Hematopoietic multipotent progenitor cell treated with erythropoietin and hydrocortisone succinate and interleukin-3 and kit ligand, for 17 days (in vitro differentiated cells): ENCODE results near the gene ATP2C1.
A peak's percentile ranks its signal among the peaks of the same experiment; 100 is the strongest.
"Not testable (repeated sequence)": the region's sequence is repeated elsewhere in the genome, so short reads cannot be mapped to it uniquely, and the experiment has no call there.

Experiments used
- DNase-seq: peaks from one replicate; pipeline ENCODE4 v3.0.0-alpha.2; 2015; ENCODE audit warnings: low spot score

Gene ATP2C1

DNA sequence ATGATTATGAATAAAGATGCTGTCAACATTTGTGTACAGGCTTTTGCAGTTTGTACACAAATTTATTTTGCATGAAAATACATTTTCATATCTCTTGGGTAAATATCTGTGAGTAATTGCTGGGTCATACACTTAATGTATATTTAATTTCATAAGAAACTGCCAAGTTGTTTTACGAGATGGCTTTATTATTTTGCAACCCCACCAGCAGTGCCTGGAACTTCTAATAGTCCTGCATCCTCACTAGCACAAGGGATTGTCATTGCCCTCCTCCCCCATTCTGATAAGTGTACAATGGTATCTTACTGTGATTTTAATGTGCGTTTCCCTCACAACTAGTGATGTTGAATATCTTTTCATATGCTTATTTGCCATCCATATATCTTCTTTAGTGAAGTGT lies 87.6 kb downstream of the ATP2C1 start:
- DNase-seq, result no peak

DNA sequence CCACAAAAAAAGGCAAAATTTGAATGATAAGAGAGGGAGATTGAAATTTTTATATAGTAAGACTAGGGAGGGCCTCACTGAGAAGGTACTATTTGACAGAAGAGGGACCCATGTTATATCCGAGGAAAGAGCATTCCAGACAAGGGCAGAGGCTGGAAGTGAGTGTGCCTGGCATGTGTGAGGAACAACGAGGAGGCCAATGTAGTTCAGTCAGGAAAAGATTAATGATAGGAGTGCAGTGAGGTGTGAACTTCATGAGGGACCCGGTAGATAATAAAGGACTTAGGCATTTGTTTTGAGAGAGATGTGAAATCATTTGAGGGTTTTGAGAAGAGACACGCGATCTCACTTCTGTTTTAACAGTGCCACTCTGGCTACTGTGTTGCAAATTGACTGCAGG lies 96.4 kb downstream of the ATP2C1 start:
- DNase-seq, result no peak

DNA sequence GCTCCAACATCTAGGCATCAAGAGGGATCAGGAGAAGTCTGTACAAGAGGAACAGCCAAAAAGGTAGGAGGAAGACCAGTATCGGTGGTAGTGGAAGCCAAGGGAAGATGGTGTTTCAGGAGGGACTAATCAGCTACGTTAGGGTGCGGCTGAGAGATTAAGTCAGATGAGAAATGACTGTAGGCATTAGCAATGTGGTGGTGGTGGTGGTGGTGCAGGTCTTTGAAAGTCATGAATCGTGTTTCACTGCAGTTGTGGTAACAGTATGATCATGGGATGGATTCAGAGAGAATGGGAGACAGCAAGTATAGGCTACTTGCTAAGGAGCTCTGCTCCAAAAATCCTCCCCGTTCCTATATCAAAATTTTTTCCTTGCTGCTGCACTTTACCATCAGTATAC lies 97.2 kb downstream of the ATP2C1 start:
- no peak for DNase-seq

DNA sequence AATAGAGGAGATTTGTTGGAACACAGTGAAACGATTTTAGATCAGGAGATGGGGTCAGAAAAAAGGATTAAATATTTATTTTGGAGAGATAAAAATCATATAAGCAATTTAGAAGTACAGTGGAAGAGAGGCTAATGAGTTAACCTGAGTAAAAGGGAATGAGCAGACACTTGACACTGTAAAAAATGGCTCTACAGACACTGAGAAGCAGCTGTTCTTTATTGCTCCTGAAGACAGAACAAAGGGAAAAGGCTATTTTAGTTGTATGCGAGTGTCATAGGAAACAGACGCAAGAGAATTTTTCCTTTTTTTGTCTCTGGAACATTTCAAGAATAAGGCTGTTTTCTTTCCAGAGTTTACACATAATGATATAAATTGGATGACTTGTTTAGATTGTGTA lies 98.5 kb downstream of the ATP2C1 start:
- no peak for DNase-seq

DNA sequence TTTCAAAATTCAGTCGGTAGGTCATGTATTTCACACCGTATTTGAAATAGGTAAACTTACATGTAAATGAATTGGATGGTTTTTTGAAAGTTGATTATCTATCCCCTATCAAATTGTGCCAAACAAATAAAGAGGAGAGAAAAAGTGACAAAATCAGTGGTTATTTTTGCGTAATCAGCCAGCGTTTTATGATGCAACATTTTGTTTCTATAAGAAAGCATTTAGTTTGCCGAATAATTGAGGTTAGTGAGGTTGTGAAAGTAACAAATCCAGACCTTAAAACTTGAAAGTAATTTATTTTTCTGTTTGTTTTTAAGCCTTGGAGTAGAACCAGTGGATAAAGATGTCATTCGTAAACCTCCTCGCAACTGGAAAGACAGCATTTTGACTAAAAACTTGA lies 103.4 kb downstream of the ATP2C1 start:
- no peak for DNase-seq

DNA sequence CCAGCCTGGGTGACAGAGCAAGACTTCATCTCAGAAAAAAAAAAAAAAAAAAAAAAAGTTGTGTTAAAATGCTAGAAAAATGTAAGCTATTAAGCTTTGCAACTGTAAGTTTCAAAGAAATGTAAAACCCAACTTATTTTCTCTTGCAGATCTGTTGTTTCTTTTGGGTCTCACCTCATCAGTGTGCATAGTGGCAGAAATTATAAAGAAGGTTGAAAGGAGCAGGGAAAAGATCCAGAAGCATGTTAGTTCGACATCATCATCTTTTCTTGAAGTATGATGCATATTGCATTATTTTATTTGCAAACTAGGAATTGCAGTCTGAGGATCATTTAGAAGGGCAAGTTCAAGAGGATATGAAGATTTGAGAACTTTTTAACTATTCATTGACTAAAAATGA lies 107.2 kb downstream of the ATP2C1 start:
- no peak for DNase-seq

DNA sequence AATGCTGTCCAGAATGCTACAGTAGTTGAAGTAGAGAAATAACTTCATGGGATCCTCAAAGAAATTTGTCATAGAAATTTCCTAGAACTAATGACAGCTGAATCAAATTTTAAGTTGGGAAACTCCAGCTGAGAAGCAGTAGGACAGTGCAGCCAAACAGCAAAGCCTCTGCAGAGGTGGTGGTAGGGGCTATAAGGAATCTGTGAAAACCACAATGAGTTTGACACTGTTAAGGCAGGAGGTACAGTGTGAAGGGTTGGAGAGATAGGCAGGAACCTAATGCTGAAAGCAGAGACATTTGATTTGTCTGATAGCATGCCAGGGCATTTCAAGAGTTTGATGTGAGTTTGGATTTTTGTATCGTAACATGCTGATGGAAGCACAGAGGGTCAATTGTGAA lies 110.7 kb downstream of the ATP2C1 start:
- no peak for DNase-seq

DNA sequence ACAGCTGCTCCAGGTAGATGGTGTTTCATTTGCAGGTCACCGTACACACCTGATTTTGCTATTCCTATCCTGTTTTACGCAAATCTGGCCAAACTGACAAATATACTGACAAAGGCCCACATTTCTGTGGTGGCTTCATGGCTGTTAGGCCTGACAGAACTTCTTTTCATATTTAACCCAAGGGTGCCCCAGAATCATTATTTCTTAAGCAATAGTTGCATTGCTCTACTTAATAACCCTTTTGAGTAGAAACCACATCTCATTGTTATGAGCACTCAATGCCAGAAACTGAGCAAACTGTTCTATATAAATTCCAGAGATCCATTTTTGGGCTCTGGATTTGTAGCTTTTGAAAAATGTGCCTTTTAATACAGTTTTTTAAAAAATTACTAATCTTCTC lies 113.4 kb downstream of the ATP2C1 start:
- no peak for DNase-seq

DNA sequence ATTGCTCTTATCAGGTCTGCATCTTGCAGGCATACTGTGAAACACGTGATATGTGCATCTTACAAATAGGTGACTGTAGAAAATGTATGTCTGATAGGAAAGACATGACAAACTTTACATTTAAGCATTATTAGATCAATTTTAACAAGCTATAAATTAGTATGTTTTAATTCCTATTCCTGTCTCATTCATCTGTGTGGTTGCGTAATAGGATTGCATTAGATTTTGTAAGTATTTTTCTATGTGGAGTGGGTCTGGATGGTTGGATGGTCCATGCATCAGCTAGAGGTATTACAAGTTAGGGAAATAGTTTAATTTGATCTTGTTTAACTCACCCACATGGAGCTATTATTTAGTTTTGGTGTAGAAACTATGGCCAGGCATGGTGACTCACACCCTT lies 113.9 kb downstream of the ATP2C1 start:
- DNase-seq, result no peak

DNA sequence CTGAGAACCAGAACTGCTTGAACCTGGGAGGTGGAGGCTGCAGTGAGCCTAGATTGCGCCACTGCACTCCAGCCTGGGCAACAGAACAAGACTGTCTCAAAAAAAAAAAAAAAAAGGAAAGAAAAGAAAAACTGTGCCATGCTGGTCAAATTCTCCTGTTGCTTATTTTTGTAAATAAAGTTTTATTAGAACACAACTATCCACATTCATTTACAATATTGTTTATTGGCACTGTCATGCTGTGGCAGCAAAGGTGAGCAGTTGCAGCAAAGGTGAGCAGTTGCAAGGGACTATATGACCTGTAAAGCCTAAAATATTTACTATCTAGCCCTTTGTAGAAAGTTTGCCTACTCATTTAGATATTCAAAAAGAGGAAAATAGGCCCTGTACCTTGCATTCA lies 114.4 kb downstream of the ATP2C1 start:
- DNase-seq, result no peak

DNA sequence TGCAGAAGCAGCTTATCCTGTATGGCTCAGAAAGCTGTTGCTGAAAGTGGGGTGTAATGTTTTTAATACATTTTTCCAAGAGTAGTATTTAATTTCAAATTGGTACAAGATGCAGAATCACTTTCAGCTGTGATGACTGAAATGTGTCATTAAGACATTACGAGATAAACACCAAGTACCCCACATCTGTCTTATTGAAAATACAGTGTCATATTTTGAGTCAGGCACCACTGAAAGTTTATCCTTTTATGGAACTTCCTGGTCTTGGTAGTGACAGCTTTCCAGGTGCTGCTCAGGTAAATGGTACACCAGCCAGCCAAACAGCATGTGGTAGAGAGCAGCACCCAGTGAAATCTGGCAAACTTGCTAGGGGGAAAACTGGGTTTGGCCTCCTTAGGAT lies 115.8 kb downstream of the ATP2C1 start:
- DNase-seq, result no peak

DNA sequence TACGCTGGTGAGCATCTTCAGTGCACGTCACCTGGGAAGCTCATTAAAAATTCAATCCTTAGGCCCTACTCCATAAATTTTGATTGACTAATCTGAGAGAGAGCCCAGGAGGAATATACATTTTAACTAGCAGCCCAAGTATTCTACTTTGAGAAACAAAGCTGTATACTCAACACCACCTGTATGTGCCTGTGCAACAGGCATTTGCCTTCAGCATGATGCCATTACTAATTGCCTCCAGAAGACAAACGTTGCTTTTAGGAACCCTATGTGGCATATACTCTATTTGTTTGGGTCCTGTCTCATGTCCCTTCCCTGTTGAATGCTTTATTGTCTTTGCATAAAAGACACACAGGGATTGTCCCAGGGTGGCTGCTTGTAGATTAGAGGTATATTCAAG lies 125.1 kb downstream of the ATP2C1 start:
- DNase-seq, result no peak

DNA sequence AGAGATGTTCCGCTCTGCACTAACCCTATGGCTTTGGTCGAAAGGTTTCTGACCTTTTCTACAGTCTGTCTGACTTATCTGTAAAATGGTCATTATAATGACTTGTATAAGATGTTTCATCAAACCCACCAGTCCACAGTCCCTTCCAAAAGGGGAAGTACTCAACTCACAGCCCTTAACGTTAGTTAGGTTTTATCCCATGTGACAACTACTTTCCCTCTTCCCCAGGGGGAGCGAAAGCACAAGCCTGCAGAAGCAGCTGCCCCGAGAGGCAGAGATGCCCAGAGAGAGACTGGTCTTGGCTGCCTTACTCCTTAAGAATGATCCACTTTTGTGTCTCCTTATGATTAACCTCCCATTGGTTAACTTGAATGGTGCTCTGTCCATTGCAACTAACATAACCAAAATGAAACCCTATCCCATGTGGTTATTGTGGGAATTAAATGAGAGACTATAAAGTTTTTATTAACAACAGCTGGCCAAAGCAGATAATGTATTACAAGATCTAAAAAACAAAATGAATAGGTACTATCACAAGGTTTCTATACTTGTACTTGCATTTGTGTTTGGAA lies 126.3 kb downstream of the ATP2C1 start:
- DNase-seq, result no peak

DNA sequence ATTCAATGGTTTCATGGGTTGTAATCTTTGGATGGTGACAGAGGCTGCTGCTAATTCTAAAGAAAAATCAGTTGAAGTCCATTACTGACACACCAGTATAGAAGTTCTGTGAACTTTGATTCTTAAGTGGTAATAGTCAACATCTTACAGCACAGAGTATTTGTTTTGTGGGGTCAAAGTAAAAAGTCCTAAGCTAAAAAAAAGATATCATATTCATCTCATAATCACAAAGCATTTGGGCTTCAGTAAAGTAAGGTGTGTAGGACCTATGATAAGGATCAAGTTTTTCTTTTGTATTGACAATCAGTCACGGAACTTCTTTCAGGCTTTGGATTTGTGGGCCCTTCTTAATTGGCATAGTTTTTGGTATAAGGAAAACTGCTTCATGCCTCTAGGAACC lies 131.7 kb downstream of the ATP2C1 start:
- DNase-seq, result no peak

DNA sequence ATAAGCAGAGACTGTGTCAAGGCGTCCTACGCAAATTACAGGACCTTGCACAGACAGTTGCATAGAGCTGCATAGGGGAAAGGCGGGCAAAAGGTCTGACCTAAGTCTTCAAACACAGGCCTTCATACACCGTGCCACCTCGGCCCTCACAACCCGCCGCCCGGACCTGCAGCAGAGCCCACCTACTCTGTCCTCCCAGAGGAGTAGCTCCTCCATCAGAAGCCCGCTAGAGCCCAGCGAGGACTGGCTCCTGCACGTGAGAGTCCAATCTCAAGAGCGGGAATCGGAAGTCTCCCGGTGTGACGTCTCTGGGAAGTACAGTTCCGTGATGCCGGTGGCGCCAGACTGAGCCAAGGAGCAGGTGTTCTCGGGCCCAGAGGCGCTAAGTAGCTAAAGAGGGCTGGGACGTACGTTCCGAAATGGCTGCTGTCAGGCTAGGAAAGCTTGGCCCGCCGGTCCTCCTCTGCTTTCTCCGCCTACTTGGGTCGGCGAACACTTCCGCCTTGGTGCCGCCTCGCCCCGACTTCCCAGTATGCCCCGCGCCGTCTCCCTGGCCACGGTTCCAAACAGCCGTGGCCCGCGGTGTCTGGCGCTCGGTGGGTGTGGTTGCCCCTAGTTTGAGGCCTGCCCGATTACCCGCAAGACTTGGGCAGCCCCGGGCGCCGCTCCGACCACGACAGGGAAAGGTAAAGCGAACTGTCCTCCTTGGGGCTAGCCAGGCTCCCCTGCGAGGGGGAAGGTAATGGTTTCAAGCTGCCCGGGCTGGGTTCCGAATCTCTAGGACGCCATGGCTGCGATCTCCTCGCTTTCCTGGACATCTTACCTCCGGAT lies 132.7 kb downstream of the ATP2C1 start, which contains the start of the genes ASTE1 and NEK11:
Gene ASTE1 (minus strand): TSS at position 505 of the 831 bp plus-strand sequence. CDS start 1,519 bp downstream, outside the sequence.
Gene NEK11 (plus strand): TSS at position 557 of the 831 bp plus-strand sequence. CDS start 2,832 bp downstream, outside the sequence.
- peak; percentile 89 for DNase-seq

DNA sequence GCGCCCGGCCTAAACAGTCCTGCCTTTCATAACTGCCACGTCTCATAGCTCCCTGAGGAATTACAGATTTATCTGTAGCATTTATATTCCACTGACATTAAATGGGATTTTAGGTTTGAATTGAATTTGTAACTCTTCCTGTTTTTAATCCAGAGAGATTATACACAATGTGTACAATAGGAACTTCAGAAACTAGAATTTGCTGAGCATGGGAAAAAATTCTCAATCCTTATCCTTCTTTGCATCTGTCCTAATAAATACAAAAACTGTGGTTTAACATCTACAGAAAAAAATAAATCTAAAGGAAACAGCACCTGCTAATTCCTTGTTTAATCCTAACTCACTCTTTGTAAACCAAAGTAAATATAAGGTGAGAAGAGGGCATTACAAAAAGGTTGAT lies 135.0 kb downstream of the ATP2C1 start:
- DNase-seq, result no peak

DNA sequence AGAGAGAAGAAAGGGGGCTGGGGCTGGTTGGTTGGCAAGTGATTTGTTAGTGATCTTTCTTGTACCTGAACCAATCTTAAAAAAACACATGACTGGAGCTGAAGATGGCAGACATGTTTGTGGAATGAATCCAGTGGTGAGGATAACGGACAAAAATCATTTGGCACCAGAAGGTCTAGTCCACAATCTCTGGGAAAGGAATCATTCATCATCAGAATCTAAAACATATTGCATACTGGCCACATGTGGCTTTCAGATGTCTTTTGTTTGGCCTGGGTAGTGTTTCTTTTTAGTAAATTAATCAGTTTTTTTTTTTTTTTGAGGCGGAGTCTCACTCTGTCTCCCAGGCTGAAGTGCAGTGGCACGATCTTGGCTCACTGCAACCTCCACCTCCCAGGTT lies 137.8 kb downstream of the ATP2C1 start:
- no peak for DNase-seq

DNA sequence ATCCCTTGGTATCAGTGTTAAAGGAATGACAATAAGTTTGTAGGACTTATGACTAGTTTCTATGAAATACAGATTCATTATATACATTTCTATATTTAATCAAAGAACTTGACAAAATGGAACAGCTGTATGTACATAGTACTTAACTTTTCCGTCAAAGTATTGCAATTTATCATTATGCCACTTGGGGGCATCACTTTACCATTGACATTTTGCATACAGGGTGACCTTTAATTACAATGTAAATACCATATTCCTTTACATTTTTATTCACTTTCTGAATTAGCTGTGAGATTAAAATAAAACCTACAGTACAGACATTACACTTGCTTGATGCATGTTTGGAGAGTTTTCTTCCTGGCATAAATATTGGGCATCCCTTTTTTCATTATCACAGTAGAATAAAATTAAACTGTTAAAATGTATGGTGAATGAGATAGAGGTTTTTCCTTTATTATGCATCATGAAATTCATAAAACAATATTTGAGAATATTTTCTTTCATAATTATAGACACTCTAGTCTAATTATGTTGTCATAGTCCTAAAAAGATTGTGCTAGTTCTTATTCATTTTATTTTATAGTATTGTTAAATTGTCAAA lies 139.7 kb downstream of the ATP2C1 start:
- DNase-seq, result peak; percentile 62

DNA sequence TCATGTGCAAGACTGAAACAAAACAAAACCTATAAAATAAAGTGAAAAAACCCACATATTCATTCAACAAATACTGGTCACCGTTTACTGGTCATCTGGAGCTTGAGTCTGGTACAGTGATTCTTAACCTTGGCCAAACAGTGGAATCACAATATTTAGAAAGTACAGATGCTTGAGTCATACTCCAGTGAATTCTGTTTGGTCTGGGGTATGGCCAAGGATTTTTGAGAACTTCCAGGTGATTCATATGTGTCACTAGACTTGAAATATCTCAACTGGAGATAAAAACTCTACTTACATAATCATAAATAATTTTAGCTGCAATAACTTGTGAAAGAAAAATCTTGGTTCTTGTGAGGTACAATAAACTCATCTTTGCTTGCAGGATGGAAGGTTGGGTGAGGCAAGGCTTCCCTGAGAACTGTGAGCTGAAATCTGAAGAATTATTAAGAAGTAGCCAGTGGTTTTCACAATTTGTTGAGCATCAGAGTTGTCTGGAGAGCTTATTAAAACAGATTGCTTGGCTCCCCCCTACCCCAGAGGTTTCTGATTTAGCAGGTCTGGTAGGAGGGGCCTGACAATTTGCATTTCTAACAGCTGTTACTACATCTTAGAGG lies 142.4 kb downstream of the ATP2C1 start:
- no peak for DNase-seq

DNA sequence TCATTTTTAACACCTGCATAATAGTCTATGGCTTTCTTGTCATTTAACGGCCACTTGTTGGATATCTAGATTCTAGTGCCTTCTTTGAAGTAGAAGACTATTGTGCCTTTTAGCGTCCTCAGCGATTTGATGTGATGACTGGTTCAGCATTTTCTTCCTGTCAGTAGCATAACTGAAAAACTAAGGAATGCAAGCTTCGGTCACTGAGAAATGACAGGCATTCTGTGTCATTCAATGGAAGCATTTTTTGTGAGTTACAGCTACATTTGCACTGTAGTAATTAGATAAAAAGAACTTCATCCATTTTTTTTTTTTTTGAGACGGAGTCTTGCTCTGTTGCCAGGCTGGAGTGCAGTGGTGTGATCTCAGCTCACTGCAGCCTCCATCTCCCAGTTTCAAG lies 143.1 kb downstream of the ATP2C1 start:
- DNase-seq, result no peak

DNA sequence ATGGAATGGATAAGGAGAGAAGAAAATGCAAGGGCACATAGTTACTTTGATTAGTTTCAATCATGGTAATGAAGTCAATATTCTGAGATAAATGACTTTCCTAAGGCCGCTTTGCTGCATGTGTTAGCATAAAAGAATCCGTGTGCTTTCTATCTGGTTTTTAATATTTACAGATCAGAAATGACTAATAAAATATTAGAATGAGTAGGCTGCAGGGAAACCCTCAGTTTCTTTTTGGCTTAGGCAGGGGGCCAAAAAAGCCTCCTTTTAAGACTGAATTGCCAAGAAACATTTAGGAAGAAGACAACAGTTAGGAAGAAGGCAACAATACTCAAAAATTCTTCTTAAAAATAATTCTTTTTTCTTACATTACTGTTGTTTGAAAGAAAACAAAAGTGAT lies 144.4 kb downstream of the ATP2C1 start:
- no peak for DNase-seq

DNA sequence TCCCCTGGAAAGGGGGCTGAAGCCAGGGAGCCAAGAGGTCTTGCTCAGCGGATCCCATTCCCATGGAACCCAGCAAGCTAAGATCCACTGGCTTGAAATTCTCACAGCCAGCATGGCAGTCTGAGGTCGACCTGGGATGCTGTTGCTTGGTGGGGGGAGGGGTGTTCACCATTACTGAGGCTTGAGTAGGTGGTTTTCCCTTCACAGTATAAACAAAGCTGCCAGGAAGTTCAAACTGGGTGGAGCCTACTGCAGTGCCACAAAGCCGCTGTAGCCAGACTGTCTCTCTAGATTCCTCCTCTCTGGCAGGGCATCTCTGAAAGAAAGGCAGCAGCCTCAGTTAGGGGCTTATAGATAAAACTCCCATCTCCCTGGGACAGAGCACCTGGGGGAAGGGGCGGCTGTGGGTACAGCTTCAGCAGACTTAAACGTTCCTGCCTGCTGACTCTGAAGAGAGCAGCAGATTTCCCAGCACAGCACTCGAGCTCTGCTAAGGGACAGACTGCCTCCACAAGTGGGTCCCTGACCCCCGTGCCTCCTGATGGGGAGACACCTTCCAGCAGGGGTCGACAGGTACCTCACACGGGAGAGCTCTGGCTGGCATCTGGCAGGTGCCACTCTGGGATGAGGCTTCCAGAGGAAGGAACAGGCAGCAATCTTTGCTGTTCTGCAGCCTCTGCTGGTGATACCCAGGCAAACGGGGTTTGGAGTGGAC lies 148.5 kb downstream of the ATP2C1 start:
- DNase-seq, result not testable (repeated sequence)
